Transverse colon (tissue), 4 donors: ENCODE data around the gene PPP4C. TPM values are rescaled to one million over a fixed set of nuclear protein-coding genes. Genes with fewer than 3 reads are reported as not detected.

Source experiments
- DNase-seq: peaks from one replicate; pipeline ENCODE4 v3.0.0-alpha.2; 2019
- H3K27ac ChIP-seq, 4 donors: fragments of 200-600 bp; sonication (generic); 2 replicates each; pipeline ENCODE4 v1.5.1; 2016 to 2018; ENCODE audit warnings: inconsistent platforms in 4 of 4
- H3K27me3 ChIP-seq: fragments of 200-600 bp; sonication (generic); 2 replicates; pipeline ENCODE4 v1.5.1; 2017; ENCODE audit warnings: inconsistent platforms
- H3K36me3 ChIP-seq, 4 donors: fragments of 200-600 bp; sonication (generic); 2 replicates each; pipeline ENCODE4 v1.5.1; 2017 to 2019; ENCODE audit warnings: inconsistent platforms in 4 of 4
- H3K4me1 ChIP-seq, 4 donors: fragments of 200-600 bp; sonication (generic); 2 replicates each; pipeline ENCODE4 v1.5.1; 2017 to 2020; ENCODE audit warnings: inconsistent platforms in 4 of 4
- H3K4me3 ChIP-seq, 4 donors: fragments of 200-600 bp; sonication (generic); 1 replicate in 1 of 4; 2 replicates in 3 of 4; pipeline versions ENCODE4 v1.5.1 to v1.6.1; 2017 to 2019; ENCODE audit warnings: inconsistent platforms in 4 of 4
- H3K9me3 ChIP-seq, 2 donors: fragments of 200-600 bp; sonication (generic); 2 replicates each; pipeline ENCODE4 v1.5.1; 2017 to 2019; ENCODE audit warnings: inconsistent platforms in 2 of 2
- CTCF ChIP-seq, 5 experiments: fragments of 200-600 bp in 3 of 5; fragments of 450-650 bp in 2 of 5; sonication (generic) in 3 of 5; IDR thresholded peaks; 1 replicate in 2 of 5; 2 replicates in 3 of 5; pipeline ENCODE4 v1.5.1; 2016 to 2017; ENCODE audit warnings: antibody characterized with exemption in 5 of 5, inconsistent platforms in 3 of 5, mild to moderate bottlenecking in 2 of 5, moderate library complexity in 1 of 5
- EP300 ChIP-seq: sonication (generic); formaldehyde crosslinking; IDR thresholded peaks from one replicate; pipeline ENCODE4 v1.6.1; 2017; ENCODE audit warnings: antibody characterized with exemption, low read depth
- POLR2A ChIP-seq: fragments of 450-650 bp; IDR thresholded peaks from one replicate; pipeline ENCODE4 v1.6.1; 2016; ENCODE audit warnings: antibody characterized with exemption, mild to moderate bottlenecking, moderate library complexity
- POLR2AphosphoS5 ChIP-seq, 3 donors: sonication (generic); formaldehyde crosslinking; IDR thresholded peaks; one replicate each; pipeline ENCODE4 v1.6.1; 2016; ENCODE audit warnings: antibody characterized with exemption in 3 of 3
- WGBS, 2 donors: methylation state at CpG; one replicate each; pipeline ENCODE4 v1.1.5; 2018; ENCODE audit warnings: low coverage in 1 of 2; 5-methylcytosine and 5-hydroxymethylcytosine counted together
- in situ Hi-C, 4 donors: fragments of 200-750 bp; cut with MboI; loops; one replicate each; pipeline versions ENCODE4 v1.15.0 to v1.15.1; 2017; ENCODE audit warnings: low sequenced_read_pairs in 3 of 4, low pct_ligation_motif_present in 1 of 4, low pct_unique_long_range_greater_than_20kb in 1 of 4
- intact Hi-C: fragments of 100-400 bp; cut with DNase I; formaldehyde crosslinking; loops from one replicate; pipeline ENCODE4 v1.15.1; 2023; ENCODE audit warnings: low total_unique reads
- total RNA-seq, 4 donors: library from RNA; depleted of rRNA; stranded (reverse); fragments of >200 nt; gene quantifications; one replicate each; pipeline ENCODE4 v1.1.0, GENCODE V29; 2016

PPP4C gene
- total RNA-seq, 4 donors from 2014 or later = 17.7 to 92.3 (median 74.3) TPM

- H3K4me1 ChIP-seq = peaks cover 15 to 33% (median 24%) of the 10 kb centered on the region in 4 donors
- no peaks in the 10 kb centered on the region for H3K27me3 ChIP-seq
- intact Hi-C loops = no loop called here
- no peaks in the 10 kb centered on the region for H3K9me3 ChIP-seq
- H3K27ac ChIP-seq = no peak overlapping the region
- H3K36me3 ChIP-seq = peaks cover 0 to 25% (median 9%) of the 10 kb centered on the region in 4 donors
- DNase-seq = no peak
- no peak overlapping the region for H3K4me3 ChIP-seq
- 95% methylated on average over 7 of the region's 7 CpGs; no CpG with 5 or more reads in 1 of the 2 donors for WGBS, 2 donors
- no peak for TF ChIP-seq POLR2AphosphoS5 (IDR thresholded peaks at IDR 0.05)
- no peak for TF ChIP-seq CTCF (IDR thresholded peaks at IDR 0.05)
- no peak for TF ChIP-seq POLR2A
- no peak for TF ChIP-seq EP300
- in situ Hi-C loops = loop anchor here in 2 of 4 donors (25.0 kb wide), 2 partner anchors 334 to 559 kb away; partner anchors contain the start of gene ZNF771 (in 2 of the 2)
Measured at GRCh38 chr16:30078744-30079143, 3.0 kb downstream of the PPP4C start.

GRCh38 chr16:30079480-30079879 lies 3.7 kb downstream of the PPP4C start:
- Histone ChIP-seq H3K36me3 (peaks cover 0 to 32% (median 9%) of the 10 kb centered on the region in 4 donors), H3K4me1 (peaks cover 15 to 33% (median 24%) of the 10 kb centered on the region in 4 donors), H3K27ac (no peak overlapping the region), H3K4me3 (no peak overlapping the region), H3K9me3 (no peaks in the 10 kb centered on the region), H3K27me3 (no peaks in the 10 kb centered on the region)
- TF ChIP-seq CTCF (IDR thresholded peaks at IDR 0.05) (no peak), POLR2AphosphoS5 (IDR thresholded peaks at IDR 0.05) (no peak), EP300 (no peak), POLR2A (no peak)
- DNase-seq = no peak
- intact Hi-C loops (no loop called here), in situ Hi-C loops (loop anchor here in 2 of 4 donors (25.0 kb wide), 2 partner anchors 333 to 558 kb away; partner anchors contain the start of gene ZNF771 (in 2 of the 2))
- 92 to 93% methylated on average over 4 to 7 of the region's 7 CpGs for WGBS, 2 donors

- H3K27me3 ChIP-seq = no peaks in the 10 kb centered on the region
- 88 to 89% methylated on average over 5 to 20 of the region's 20 CpGs for WGBS, 2 donors
Measured at GRCh38 chr16:30082545-30083090, 6.8 kb downstream of the PPP4C start.

More at GRCh38 chr16:30082545-30083090, 6.8 kb downstream of the PPP4C start:
- no peak for DNase-seq
- TF ChIP-seq CTCF (IDR thresholded peaks at IDR 0.05) (no peak), POLR2AphosphoS5 (IDR thresholded peaks at IDR 0.05) (no peak), EP300 (no peak), POLR2A (no peak)
- peaks cover 0 to 11% (median 7%) of the 10 kb centered on the region in 4 donors for H3K4me1 ChIP-seq
- H3K27ac ChIP-seq = no peak overlapping the region
- no peaks in the 10 kb centered on the region for H3K9me3 ChIP-seq
- in situ Hi-C loops = loop anchor here in 2 of 4 donors (25.0 kb wide), 2 partner anchors 330 to 555 kb away; partner anchors contain the start of gene ZNF771 (in 2 of the 2)
- peaks cover 0 to 39% (median 9%) of the 10 kb centered on the region in 4 donors for H3K36me3 ChIP-seq
- H3K4me3 ChIP-seq = no peak overlapping the region
- intact Hi-C loops = no loop called here
